ENCODE measurements around the gene TSPAN4. TPM values are rescaled to one million over a fixed set of nuclear protein-coding genes. Genes with fewer than 3 reads are reported as not detected.

The TSPAN4 gene
- total and polyA plus RNA-seq, 4 donors = 16.5 to 38.1 (median 30.4) TPM

DNA sequence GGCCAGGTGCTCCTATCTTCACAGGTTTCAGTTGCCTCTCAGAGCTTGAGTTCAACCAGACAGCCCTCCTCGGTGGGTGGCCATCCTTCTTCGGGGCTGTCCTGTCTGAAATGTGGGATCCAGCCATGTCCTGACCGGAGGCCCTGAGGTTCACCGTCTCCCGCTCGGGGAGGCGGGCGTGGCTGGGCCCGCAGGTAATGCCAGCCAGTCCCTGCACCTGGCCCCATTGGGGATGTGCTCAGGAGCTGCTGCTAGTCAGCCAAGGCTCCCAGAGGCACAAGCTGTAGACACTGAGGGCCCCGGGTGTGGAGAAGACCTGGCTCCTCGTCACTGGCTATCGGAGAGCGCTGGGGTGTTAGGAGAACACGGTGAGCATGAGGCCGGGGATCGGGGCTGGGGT lies 32.6 kb downstream of the TSPAN4 start:
- Histone ChIP-seq H3K9ac (ENCODE audit: low read depth in 1 of 2, low read length in 2 of 2) (no peak overlapping the region), H3K9me3 (ENCODE audit: control insufficient read depth in 4 of 4, low read length in 3 of 4) (no peaks in the 10 kb centered on the region), H3K27me3 (ENCODE audit: control insufficient read depth in 4 of 4, insufficient read depth in 4 of 4, low read length in 3 of 4) (no peaks in the 10 kb centered on the region), H3K36me3 (ENCODE audit: control insufficient read depth in 4 of 4, insufficient read depth in 3 of 4, low read depth in 1 of 4, low read length in 3 of 4) (peaks cover 0 to 12% (median 6%) of the 10 kb centered on the region in 4 donors), H3K4me1 (ENCODE audit: control insufficient read depth in 4 of 4, insufficient read depth in 4 of 4, low read length in 3 of 4) (peaks cover 3 to 10% (median 6%) of the 10 kb centered on the region in 4 donors), H3K4me3 (ENCODE audit: low read depth in 1 of 3, low read length in 3 of 3) (no peak overlapping the region), H3K27ac (ENCODE audit: low read depth in 1 of 2, low read length in 2 of 2) (no peak overlapping the region)
- DNase-seq (ENCODE audit: low spot score) = no peak
- TF ChIP-seq SP1 (IDR thresholded peaks at IDR 0.05) (no peak), FOXA1 (IDR thresholded peaks at IDR 0.05) (no peak), RAD21 (IDR thresholded peaks at IDR 0.05) (no peak), FOXA2 (IDR thresholded peaks at IDR 0.05) (no peak), EGR1 (IDR thresholded peaks at IDR 0.05; ENCODE audit: low read depth in 2 of 2) (no peak), HNF4G (IDR thresholded peaks at IDR 0.05) (no peak), YY1 (IDR thresholded peaks at IDR 0.05) (no peak), RXRA (IDR thresholded peaks at IDR 0.05) (no peak), NR2F2 (IDR thresholded peaks at IDR 0.05) (no peak), TAF1 (conservative IDR thresholded peaks at IDR 0.05) (no peak), GABPA (IDR thresholded peaks at IDR 0.05 in 1 of 2, conservative IDR thresholded peaks at IDR 0.05 in 1 of 2) (no peak), JUND (IDR thresholded peaks at IDR 0.05) (no peak), HNF4A (conservative IDR thresholded peaks at IDR 0.05) (no peak)
- TF ChIP-seq, protein P1, sequence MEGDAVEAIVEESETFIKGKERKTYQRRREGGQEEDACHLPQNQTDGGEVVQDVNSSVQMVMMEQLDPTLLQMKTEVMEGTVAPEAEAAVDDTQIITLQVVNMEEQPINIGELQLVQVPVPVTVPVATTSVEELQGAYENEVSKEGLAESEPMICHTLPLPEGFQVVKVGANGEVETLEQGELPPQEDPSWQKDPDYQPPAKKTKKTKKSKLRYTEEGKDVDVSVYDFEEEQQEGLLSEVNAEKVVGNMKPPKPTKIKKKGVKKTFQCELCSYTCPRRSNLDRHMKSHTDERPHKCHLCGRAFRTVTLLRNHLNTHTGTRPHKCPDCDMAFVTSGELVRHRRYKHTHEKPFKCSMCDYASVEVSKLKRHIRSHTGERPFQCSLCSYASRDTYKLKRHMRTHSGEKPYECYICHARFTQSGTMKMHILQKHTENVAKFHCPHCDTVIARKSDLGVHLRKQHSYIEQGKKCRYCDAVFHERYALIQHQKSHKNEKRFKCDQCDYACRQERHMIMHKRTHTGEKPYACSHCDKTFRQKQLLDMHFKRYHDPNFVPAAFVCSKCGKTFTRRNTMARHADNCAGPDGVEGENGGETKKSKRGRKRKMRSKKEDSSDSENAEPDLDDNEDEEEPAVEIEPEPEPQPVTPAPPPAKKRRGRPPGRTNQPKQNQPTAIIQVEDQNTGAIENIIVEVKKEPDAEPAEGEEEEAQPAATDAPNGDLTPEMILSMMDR (IDR thresholded peaks at IDR 0.05; ENCODE audit: low read depth, low read length, missing input control) = no peak
- TF ChIP-seq, protein P2, sequence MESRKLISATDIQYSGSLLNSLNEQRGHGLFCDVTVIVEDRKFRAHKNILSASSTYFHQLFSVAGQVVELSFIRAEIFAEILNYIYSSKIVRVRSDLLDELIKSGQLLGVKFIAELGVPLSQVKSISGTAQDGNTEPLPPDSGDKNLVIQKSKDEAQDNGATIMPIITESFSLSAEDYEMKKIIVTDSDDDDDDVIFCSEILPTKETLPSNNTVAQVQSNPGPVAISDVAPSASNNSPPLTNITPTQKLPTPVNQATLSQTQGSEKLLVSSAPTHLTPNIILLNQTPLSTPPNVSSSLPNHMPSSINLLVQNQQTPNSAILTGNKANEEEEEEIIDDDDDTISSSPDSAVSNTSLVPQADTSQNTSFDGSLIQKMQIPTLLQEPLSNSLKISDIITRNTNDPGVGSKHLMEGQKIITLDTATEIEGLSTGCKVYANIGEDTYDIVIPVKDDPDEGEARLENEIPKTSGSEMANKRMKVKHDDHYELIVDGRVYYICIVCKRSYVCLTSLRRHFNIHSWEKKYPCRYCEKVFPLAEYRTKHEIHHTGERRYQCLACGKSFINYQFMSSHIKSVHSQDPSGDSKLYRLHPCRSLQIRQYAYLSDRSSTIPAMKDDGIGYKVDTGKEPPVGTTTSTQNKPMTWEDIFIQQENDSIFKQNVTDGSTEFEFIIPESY (IDR thresholded peaks at IDR 0.05) = no peak
- TF ChIP-seq, protein P3, sequence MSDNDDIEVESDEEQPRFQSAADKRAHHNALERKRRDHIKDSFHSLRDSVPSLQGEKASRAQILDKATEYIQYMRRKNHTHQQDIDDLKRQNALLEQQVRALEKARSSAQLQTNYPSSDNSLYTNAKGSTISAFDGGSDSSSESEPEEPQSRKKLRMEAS (IDR thresholded peaks at IDR 0.05) = no peak
- TF ChIP-seq, protein P4, sequence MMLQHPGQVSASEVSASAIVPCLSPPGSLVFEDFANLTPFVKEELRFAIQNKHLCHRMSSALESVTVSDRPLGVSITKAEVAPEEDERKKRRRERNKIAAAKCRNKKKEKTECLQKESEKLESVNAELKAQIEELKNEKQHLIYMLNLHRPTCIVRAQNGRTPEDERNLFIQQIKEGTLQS (IDR thresholded peaks at IDR 0.05) = no peak
- TF ChIP-seq, protein P5, sequence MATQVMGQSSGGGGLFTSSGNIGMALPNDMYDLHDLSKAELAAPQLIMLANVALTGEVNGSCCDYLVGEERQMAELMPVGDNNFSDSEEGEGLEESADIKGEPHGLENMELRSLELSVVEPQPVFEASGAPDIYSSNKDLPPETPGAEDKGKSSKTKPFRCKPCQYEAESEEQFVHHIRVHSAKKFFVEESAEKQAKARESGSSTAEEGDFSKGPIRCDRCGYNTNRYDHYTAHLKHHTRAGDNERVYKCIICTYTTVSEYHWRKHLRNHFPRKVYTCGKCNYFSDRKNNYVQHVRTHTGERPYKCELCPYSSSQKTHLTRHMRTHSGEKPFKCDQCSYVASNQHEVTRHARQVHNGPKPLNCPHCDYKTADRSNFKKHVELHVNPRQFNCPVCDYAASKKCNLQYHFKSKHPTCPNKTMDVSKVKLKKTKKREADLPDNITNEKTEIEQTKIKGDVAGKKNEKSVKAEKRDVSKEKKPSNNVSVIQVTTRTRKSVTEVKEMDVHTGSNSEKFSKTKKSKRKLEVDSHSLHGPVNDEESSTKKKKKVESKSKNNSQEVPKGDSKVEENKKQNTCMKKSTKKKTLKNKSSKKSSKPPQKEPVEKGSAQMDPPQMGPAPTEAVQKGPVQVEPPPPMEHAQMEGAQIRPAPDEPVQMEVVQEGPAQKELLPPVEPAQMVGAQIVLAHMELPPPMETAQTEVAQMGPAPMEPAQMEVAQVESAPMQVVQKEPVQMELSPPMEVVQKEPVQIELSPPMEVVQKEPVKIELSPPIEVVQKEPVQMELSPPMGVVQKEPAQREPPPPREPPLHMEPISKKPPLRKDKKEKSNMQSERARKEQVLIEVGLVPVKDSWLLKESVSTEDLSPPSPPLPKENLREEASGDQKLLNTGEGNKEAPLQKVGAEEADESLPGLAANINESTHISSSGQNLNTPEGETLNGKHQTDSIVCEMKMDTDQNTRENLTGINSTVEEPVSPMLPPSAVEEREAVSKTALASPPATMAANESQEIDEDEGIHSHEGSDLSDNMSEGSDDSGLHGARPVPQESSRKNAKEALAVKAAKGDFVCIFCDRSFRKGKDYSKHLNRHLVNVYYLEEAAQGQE (IDR thresholded peaks at IDR 0.05) = no peak
- WGBS = 94% methylated on average over 16 of the region's 16 CpGs
